Spleen (tissue), 11 donors: Measurements from ENCODE around the gene RRP1. TPM values are rescaled to one million over a fixed set of nuclear protein-coding genes. Genes with fewer than 3 reads are reported as not detected.

Experiments
- DNase-seq: peaks from one replicate; pipeline ENCODE4 v3.0.0-alpha.2; 2020
- H3K27ac ChIP-seq, 8 donors: fragments of 200-600 bp; sonication (generic) in 7 of 8; 1 replicate in 4 of 8; 2 replicates in 4 of 8; pipeline versions ENCODE4 v1.5.0 to v1.8.0; 2016 to 2021; ENCODE audit warnings: inconsistent platforms in 4 of 8, mild to moderate bottlenecking in 4 of 8, moderate library complexity in 1 of 8
- H3K27me3 ChIP-seq, 7 donors: fragments of 200-600 bp; sonication (generic) in 6 of 7; replicated peaks in 1 of 7; 1 replicate in 4 of 7; 2 replicates in 3 of 7; pipeline versions ENCODE4 v1.5.0 to v1.8.0; 2016 to 2021; ENCODE audit warnings: inconsistent platforms in 3 of 7, mild to moderate bottlenecking in 1 of 7
- H3K36me3 ChIP-seq, 6 donors: fragments of 200-600 bp; sonication (generic) in 5 of 6; 1 replicate in 4 of 6; 2 replicates in 2 of 6; pipeline versions ENCODE4 v1.5.0 to v1.8.0; 2016 to 2021; ENCODE audit warnings: inconsistent platforms in 2 of 6
- H3K4me1 ChIP-seq, 6 donors: fragments of 200-600 bp; sonication (generic) in 5 of 6; 1 replicate in 3 of 6; 2 replicates in 3 of 6; pipeline versions ENCODE4 v1.5.0 to v1.8.0; 2016 to 2021; ENCODE audit warnings: inconsistent platforms in 3 of 6
- H3K4me3 ChIP-seq, 8 donors: fragments of 200-600 bp; sonication (generic) in 7 of 8; 1 replicate in 4 of 8; 2 replicates in 4 of 8; pipeline versions ENCODE4 v1.5.0 to v1.8.0; 2016 to 2021; ENCODE audit warnings: inconsistent platforms in 4 of 8, mild to moderate bottlenecking in 4 of 8, moderate library complexity in 2 of 8
- H3K9me3 ChIP-seq, 8 donors: fragments of 200-600 bp; sonication (generic) in 7 of 8; 1 replicate in 4 of 8; 2 replicates in 4 of 8; pipeline versions ENCODE4 v1.5.0 to v1.8.0; 2016 to 2021; ENCODE audit warnings: inconsistent platforms in 4 of 8
- CTCF ChIP-seq, 11 experiments: fragments of 200-600 bp in 7 of 11; fragments of 450-650 bp in 4 of 11; sonication (generic) in 4 of 11; IDR thresholded peaks in 8 of 11; conservative IDR thresholded peaks in 3 of 11; 1 replicate in 7 of 11; 2 replicates in 4 of 11; pipeline versions ENCODE4 v1.4.0 to v1.8.0; 2016 to 2021; ENCODE audit warnings: antibody characterized with exemption in 11 of 11, inconsistent platforms in 4 of 11, mild to moderate bottlenecking in 1 of 11
- POLR2A ChIP-seq, 3 donors: fragments of 450-650 bp; IDR thresholded peaks; one replicate each; pipeline ENCODE4 v1.5.1; 2017; ENCODE audit warnings: antibody characterized with exemption in 3 of 3, mild to moderate bottlenecking in 1 of 3
- POLR2AphosphoS5 ChIP-seq, 3 donors: sonication (generic); formaldehyde crosslinking; IDR thresholded peaks; one replicate each; pipeline ENCODE4 v1.5.1; 2017; ENCODE audit warnings: antibody characterized with exemption in 3 of 3
- WGBS, 5 donors: extraction: QIAGEN DNeasy Blood & Tissue Kit in 3 of 5; methylation state at CpG; one replicate each; pipeline versions ENCODE4 v1.1.5 to v1.1.7; 2013 to 2018; 5-methylcytosine and 5-hydroxymethylcytosine counted together
- intact Hi-C: fragments of 100-400 bp; cut with DNase I; formaldehyde crosslinking; loops from one replicate; pipeline ENCODE4 v1.15.0; 2023; ENCODE audit warnings: low total_unique reads
- polyA plus RNA-seq, 3 donors: library from polyadenylated mRNA; stranded (reverse); fragments of 200-250 nt; gene quantifications; one replicate each; pipeline ENCODE4 v1.2.1, GENCODE V29; 2013
- total RNA-seq, 7 donors: library from RNA; depleted of rRNA in 3 of 7; stranded (reverse); fragments of >200 nt in 3 of 7; fragmentation: NEBNext Ultra II Directional in 4 of 7; extraction: Animal tissue kit (Norgen Biotek cat#: 25700) in 4 of 7; gene quantifications; one replicate each; pipeline versions ENCODE4 v1.1.0 to v1.2.1, GENCODE V29; 2016 to 2021
- donor health status: healthy with polysubstance abuse.
- donor health status: DM: no; HTN: no; CAD: no; lungs with moderate emphysema.
- donor health status: DM: no; HTN: no; CAD: no.
- donor health status: Bipolar disorder and iron deficiency.
- donor health status: healthy.
- donor health status: DM: no; HTN: no; CAD: no.
- donor health status: DM: yes; HTN: yes; CAD: no.

Gene RRP1
- total and polyA plus RNA-seq, 10 donors, result 11.5 to 26.9 (median 18.6) TPM

GRCh38 chr21:43759651-43760050 is 29.7 kb upstream of the RRP1 start:
- no peaks in the 10 kb centered on the region for H3K27me3 ChIP-seq
- 84 to 96% (median 95%) methylated on average over 16 to 19 of the region's 19 CpGs for WGBS, 5 donors
- intact Hi-C loops, result no loop called here
- peak overlapping the region in 2 of 8 donors; percentile 7 to 80 for H3K27ac ChIP-seq
- H3K4me1 ChIP-seq, result peaks cover 0 to 24% (median 8%) of the 10 kb centered on the region in 6 donors
- peaks cover 0 to 96% (median 47%) of the 10 kb centered on the region in 6 donors for H3K36me3 ChIP-seq
- DNase-seq, result no peak
- TF ChIP-seq POLR2A (IDR thresholded peaks at IDR 0.05) (no peak), POLR2AphosphoS5 (IDR thresholded peaks at IDR 0.05) (peak in 1 of 3 donors; percentile 30)
- H3K4me3 ChIP-seq, result no peak overlapping the region
- H3K9me3 ChIP-seq, result no peaks in the 10 kb centered on the region

GRCh38 chr21:43760391-43760958 is 28.9 kb upstream of the RRP1 start:
- peaks cover 0 to 88% (median 40%) of the 10 kb centered on the region in 6 donors for H3K36me3 ChIP-seq
- H3K27me3 ChIP-seq, result no peaks in the 10 kb centered on the region
- H3K9me3 ChIP-seq, result no peaks in the 10 kb centered on the region
- H3K27ac ChIP-seq, result no peak overlapping the region
- TF ChIP-seq POLR2AphosphoS5 (IDR thresholded peaks at IDR 0.05) (peak in 1 of 3 donors; percentile 26), POLR2A (IDR thresholded peaks at IDR 0.05) (no peak), CTCF (IDR thresholded peaks at IDR 0.05 in 8 of 11, conservative IDR thresholded peaks at IDR 0.05 in 3 of 11) (no peak)
- H3K4me3 ChIP-seq, result no peak overlapping the region
- intact Hi-C loops, result no loop called here
- 87 to 91% (median 90%) methylated on average over 21 to 22 of the region's 22 CpGs for WGBS, 5 donors
- DNase-seq, result no peak
- peaks cover 0 to 24% (median 8%) of the 10 kb centered on the region in 6 donors for H3K4me1 ChIP-seq

DNA sequence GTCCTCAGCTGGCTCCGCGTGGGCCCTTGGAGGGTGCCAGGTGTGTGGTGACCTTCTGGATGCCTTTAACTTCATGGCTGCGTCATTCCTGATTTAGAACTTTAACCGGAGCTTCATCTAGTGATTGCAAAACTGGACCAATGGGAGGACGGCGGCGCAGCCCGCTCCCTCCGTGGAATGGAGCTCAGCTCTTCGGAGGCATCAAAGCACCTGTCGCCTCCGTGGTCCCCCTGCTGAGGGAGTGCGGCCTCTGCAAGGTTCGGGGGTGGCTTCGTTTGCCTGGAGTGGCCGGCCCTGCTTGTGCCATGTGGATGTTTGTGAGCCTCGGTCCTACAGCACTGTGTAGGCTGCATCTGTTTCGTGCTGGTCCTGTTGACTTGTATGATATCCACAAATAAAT is 27.5 kb upstream of the RRP1 start:
- DNase-seq, result no peak
- TF ChIP-seq POLR2A (IDR thresholded peaks at IDR 0.05), result no peak
- no peak for TF ChIP-seq CTCF (IDR thresholded peaks at IDR 0.05 in 8 of 11, conservative IDR thresholded peaks at IDR 0.05 in 3 of 11)
- TF ChIP-seq POLR2AphosphoS5 (IDR thresholded peaks at IDR 0.05), result peak in 1 of 3 donors; percentile 4
- 95 to 97% (median 96%) methylated on average over 13 to 18 of the region's 18 CpGs for WGBS, 5 donors

GRCh38 chr21:43762303-43763128 is 26.9 kb upstream of the RRP1 start:
- Histone ChIP-seq H3K27me3 (no peaks in the 10 kb centered on the region), H3K4me1 (peaks cover 0 to 18% (median 6%) of the 10 kb centered on the region in 6 donors), H3K27ac (no peak overlapping the region), H3K4me3 (no peak overlapping the region), H3K36me3 (peaks cover 0 to 67% (median 23%) of the 10 kb centered on the region in 6 donors), H3K9me3 (no peaks in the 10 kb centered on the region)
- no peak for TF ChIP-seq POLR2AphosphoS5 (IDR thresholded peaks at IDR 0.05)
- no peak for TF ChIP-seq CTCF (IDR thresholded peaks at IDR 0.05 in 8 of 11, conservative IDR thresholded peaks at IDR 0.05 in 3 of 11)
- TF ChIP-seq POLR2A (IDR thresholded peaks at IDR 0.05), result no peak
- WGBS, 5 donors, result 87 to 95% (median 92%) methylated on average over 6 to 15 of the region's 15 CpGs
- intact Hi-C loops, result no loop called here
- no peak for DNase-seq

More for the DNA sequence above, 27.5 kb upstream of the RRP1 start:
- intact Hi-C loops, result no loop called here
- H3K9me3 ChIP-seq, result no peaks in the 10 kb centered on the region
- H3K4me3 ChIP-seq, result no peak overlapping the region
- H3K36me3 ChIP-seq, result peaks cover 0 to 74% (median 26%) of the 10 kb centered on the region in 6 donors
- H3K4me1 ChIP-seq, result peaks cover 0 to 23% (median 8%) of the 10 kb centered on the region in 6 donors
- H3K27ac ChIP-seq, result no peak overlapping the region
- no peaks in the 10 kb centered on the region for H3K27me3 ChIP-seq
